Natural killer cell (primary cell): Measurements from ENCODE around the gene ASCC3. TPM values are rescaled to one million over a fixed set of nuclear protein-coding genes. Genes with fewer than 3 reads are reported as not detected.
"Not testable (repeated sequence)": the region's sequence is repeated elsewhere in the genome, so short reads cannot be mapped to it uniquely, and the experiment has no call there.

Source experiments
- ATAC-seq, 3 donors: fragments of 150-1000 bp in 2 of 3; fragments of 200-7000 bp in 1 of 3; cut with Tn5 transposase; 1 replicate in 1 of 3; 2 replicates in 2 of 3; pipeline ENCODE4 v1.10.0; 2021; ENCODE audit warnings: mild to moderate bottlenecking in 2 of 3, moderate library complexity in 2 of 3
- DNase-seq, 2 donors: peaks; one replicate each; pipeline versions ENCODE4 v3.0.0 to v3.0.0-alpha.2; 2013 to 2021; ENCODE audit warnings: mixed read lengths in 1 of 2
- H3K27ac ChIP-seq: one replicate; pipeline ENCODE4 v1.5.1; 2013; ENCODE audit warnings: mild to moderate bottlenecking, low read length
- H3K27me3 ChIP-seq: one replicate; pipeline ENCODE4 v1.6.1; 2013; ENCODE audit warnings: low read length; ENCODE audit not compliant: control insufficient read depth, insufficient read depth
- H3K36me3 ChIP-seq: one replicate; pipeline ENCODE4 v1.6.1; 2013; ENCODE audit warnings: low read length; ENCODE audit not compliant: control insufficient read depth, insufficient read depth
- H3K4me1 ChIP-seq: one replicate; pipeline ENCODE4 v1.6.1; 2013; ENCODE audit warnings: low read length; ENCODE audit not compliant: control insufficient read depth, insufficient read depth
- H3K4me3 ChIP-seq: one replicate; pipeline ENCODE4 v1.5.1; 2013; ENCODE audit warnings: low read length
- H3K9me3 ChIP-seq: one replicate; pipeline ENCODE4 v1.6.1; 2013; ENCODE audit warnings: low read length; ENCODE audit not compliant: control insufficient read depth, insufficient read depth
- H3K27ac Mint-ChIP-seq, 2 donors: one replicate each; pipeline ENCODE4 v1.8.0; 2022; ENCODE audit warnings: mild to moderate bottlenecking in 2 of 2, mixed read lengths in 2 of 2, moderate library complexity in 1 of 2
- H3K27me3 Mint-ChIP-seq, 2 donors: one replicate each; pipeline ENCODE4 v1.8.0; 2022; ENCODE audit warnings: low read depth in 2 of 2, mixed read lengths in 2 of 2
- H3K36me3 Mint-ChIP-seq: one replicate; pipeline ENCODE4 v1.8.0; 2022; ENCODE audit warnings: mixed read lengths
- H3K4me1 Mint-ChIP-seq, 2 donors: one replicate each; pipeline ENCODE4 v1.8.0; 2022; ENCODE audit warnings: mixed read lengths in 2 of 2
- H3K4me3 Mint-ChIP-seq: one replicate; pipeline ENCODE4 v1.8.0; 2022; ENCODE audit warnings: mild to moderate bottlenecking, moderate library complexity, mixed read lengths
- H3K9me3 Mint-ChIP-seq, 2 donors: one replicate each; pipeline ENCODE4 v1.8.0; 2022; ENCODE audit warnings: mixed read lengths in 2 of 2
- WGBS: methylation state at CpG from one replicate; pipeline ENCODE4 v1.1.7; 2013; ENCODE audit warnings: missing lambda C conversion rate; ENCODE audit not compliant: insufficient coverage; 5-methylcytosine and 5-hydroxymethylcytosine counted together
- intact Hi-C: fragments of 100-400 bp; cut with micrococcal nuclease; formaldehyde crosslinking; loops from one replicate; pipeline ENCODE4 v1.14.2; 2022
- total RNA-seq, 4 donors: library from RNA; stranded (reverse); fragments of 120-200 nt in 1 of 4; gene quantifications; one replicate each; pipeline versions ENCODE4 v1.2.3 to v1.2.4, GENCODE V29; 2013 to 2022
- TF ChIP-seq, protein P1 (sequence below): fragments of 200-600 bp; IDR thresholded peaks from one replicate; pipeline ENCODE4 v1.8.0; 2022; ENCODE audit warnings: antibody characterized with exemption

Gene ASCC3
- total RNA-seq, 3 donors from 2014 or later (not counting 1 experiment from before 2014, with no cell fraction given), result 42.3 to 50.0 (median 44.1) TPM

GRCh38 chr6:100763617-100764241 lies 117.4 kb downstream of the ASCC3 start:
- Mint-ChIP-seq H3K27ac (no peak overlapping the region), H3K4me3 (no peak overlapping the region), H3K36me3 (peaks cover 52% of the 10 kb centered on the region), H3K27me3 (no peaks in the 10 kb centered on the region), H3K4me1 (peaks cover 2 to 17% of the 10 kb centered on the region in 2 donors), H3K9me3 (no peaks in the 10 kb centered on the region)
- no peak overlapping the region for H3K27ac ChIP-seq
- peaks cover 35% of the 10 kb centered on the region for H3K36me3 ChIP-seq
- intact Hi-C loops, result no loop called here
- peaks cover 3% of the 10 kb centered on the region for H3K9me3 ChIP-seq
- no peaks in the 10 kb centered on the region for H3K27me3 ChIP-seq
- no peak overlapping the region for H3K4me3 ChIP-seq
- ATAC-seq (no peak), DNase-seq (no peak)
- no peaks in the 10 kb centered on the region for H3K4me1 ChIP-seq
- WGBS, result 100% methylated on average over 2 of the region's 2 CpGs
- TF ChIP-seq, protein P1, sequence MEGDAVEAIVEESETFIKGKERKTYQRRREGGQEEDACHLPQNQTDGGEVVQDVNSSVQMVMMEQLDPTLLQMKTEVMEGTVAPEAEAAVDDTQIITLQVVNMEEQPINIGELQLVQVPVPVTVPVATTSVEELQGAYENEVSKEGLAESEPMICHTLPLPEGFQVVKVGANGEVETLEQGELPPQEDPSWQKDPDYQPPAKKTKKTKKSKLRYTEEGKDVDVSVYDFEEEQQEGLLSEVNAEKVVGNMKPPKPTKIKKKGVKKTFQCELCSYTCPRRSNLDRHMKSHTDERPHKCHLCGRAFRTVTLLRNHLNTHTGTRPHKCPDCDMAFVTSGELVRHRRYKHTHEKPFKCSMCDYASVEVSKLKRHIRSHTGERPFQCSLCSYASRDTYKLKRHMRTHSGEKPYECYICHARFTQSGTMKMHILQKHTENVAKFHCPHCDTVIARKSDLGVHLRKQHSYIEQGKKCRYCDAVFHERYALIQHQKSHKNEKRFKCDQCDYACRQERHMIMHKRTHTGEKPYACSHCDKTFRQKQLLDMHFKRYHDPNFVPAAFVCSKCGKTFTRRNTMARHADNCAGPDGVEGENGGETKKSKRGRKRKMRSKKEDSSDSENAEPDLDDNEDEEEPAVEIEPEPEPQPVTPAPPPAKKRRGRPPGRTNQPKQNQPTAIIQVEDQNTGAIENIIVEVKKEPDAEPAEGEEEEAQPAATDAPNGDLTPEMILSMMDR, result no peak

GRCh38 chr6:100761841-100762240 lies 119.3 kb downstream of the ASCC3 start:
- Histone ChIP-seq H3K27ac (no peak overlapping the region), H3K4me1 (no peaks in the 10 kb centered on the region), H3K9me3 (peaks cover 3% of the 10 kb centered on the region), H3K4me3 (no peak overlapping the region), H3K27me3 (no peaks in the 10 kb centered on the region), H3K36me3 (peaks cover 35% of the 10 kb centered on the region)
- no peak for ATAC-seq
- Mint-ChIP-seq H3K4me1 (peaks cover 0 to 13% of the 10 kb centered on the region in 2 donors), H3K27ac (no peak overlapping the region), H3K9me3 (no peaks in the 10 kb centered on the region), H3K27me3 (no peaks in the 10 kb centered on the region), H3K4me3 (no peak overlapping the region), H3K36me3 (peaks cover 52% of the 10 kb centered on the region)
- 80% methylated on average over 2 of the region's 2 CpGs for WGBS
- TF ChIP-seq, protein P1, result no peak
- intact Hi-C loops, result no loop called here
- DNase-seq, result no peak

DNA sequence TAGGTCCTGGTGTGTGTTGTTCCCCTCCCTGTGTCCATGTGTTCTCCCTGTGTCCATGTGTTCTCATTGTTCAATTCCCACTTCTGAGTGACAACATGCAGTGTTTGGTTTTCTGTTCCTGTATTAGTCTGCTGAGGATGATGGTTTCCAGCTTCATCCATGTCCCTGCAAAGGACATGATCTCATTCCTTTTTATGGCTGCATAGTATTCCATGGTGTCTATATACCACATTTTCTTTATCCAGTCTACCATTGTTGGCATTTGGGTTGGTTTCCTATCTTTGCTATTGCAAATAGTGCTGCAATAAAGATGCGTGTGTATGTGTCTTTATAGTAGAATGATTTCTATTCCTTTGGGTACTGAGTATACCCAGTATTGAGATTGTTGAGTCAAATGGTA lies 122.7 kb downstream of the ASCC3 start:
- WGBS, result 86% methylated on average over 1 of the region's 1 CpG
- H3K36me3 Mint-ChIP-seq, result peaks cover 40% of the 10 kb centered on the region

DNA sequence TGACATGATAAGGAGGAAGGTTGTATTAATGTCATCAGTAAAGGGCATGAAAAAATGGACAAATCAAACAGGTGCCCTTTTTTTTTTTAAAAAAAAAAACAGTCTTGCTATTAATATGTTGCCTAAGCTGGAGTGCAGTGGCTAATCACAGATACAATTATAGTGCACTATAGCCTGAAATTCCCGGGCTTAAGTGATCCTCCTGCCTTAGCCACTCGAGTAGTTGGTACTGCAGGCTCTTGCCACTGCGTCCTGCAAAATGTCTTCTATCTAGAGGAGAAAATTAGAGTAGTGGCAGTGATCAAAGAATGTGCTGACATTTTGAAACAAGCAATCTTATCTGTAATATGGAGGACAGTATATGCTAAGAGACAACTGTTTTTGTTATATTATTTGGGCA lies 127.7 kb downstream of the ASCC3 start:
- Mint-ChIP-seq H3K4me1 (peaks cover 0 to 3% of the 10 kb centered on the region in 2 donors), H3K36me3 (peaks cover 6% of the 10 kb centered on the region), H3K27me3 (no peaks in the 10 kb centered on the region), H3K27ac (no peak overlapping the region), H3K9me3 (no peaks in the 10 kb centered on the region), H3K4me3 (no peak overlapping the region)
- Histone ChIP-seq H3K27ac (no peak overlapping the region), H3K4me3 (no peak overlapping the region), H3K36me3 (no peaks in the 10 kb centered on the region), H3K27me3 (no peaks in the 10 kb centered on the region), H3K9me3 (no peaks in the 10 kb centered on the region), H3K4me1 (no peaks in the 10 kb centered on the region)
- no peak for DNase-seq
- 100% methylated on average over 3 of the region's 3 CpGs for WGBS
- no peak for ATAC-seq
- TF ChIP-seq, protein P1, result no peak
- intact Hi-C loops, result no loop called here

More for the DNA sequence above, 122.7 kb downstream of the ASCC3 start:
- H3K4me3 ChIP-seq, DNase-seq, H3K4me1 ChIP-seq, ATAC-seq, H3K27ac ChIP-seq, H3K9me3 ChIP-seq, H3K27me3 Mint-ChIP-seq, H3K27ac Mint-ChIP-seq, H3K27me3 ChIP-seq, H3K36me3 ChIP-seq, H3K9me3 Mint-ChIP-seq, intact Hi-C loops, H3K4me3 Mint-ChIP-seq: not testable (repeated sequence)
- H3K4me1 Mint-ChIP-seq, result peaks cover 3 to 13% of the 10 kb centered on the region in 2 donors
